ENCODE results near the gene QPRT. TPM values are rescaled to one million over a fixed set of nuclear protein-coding genes. Genes with fewer than 3 reads are reported as not detected.

Gene QPRT
- total and polyA plus RNA-seq, 12 donors = 48.8 to 325 (median 130) TPM

DNA sequence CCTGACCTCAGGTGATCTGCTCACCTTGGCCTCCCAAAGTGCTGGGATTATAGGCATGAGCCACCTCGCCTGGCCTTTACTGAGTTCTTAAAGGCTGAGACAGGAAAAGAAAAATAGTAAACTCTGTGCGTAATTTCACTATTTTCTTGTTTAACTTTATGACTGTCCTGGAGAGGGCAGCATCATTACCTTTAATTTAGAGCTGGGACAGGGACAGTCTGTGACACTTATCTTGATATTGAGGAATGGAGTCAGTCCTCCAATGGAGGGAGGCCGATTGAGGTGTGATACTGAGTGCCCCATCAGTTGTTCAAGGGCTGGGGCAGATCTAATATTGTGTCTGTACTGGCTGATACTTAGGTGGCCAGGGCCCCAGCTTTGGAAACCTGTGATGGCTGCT is 37.4 kb upstream of the QPRT start:
- Histone ChIP-seq H3K4me1 (replicated peaks in 1 of 2) (no peaks in the 10 kb centered on the region), H3K27ac (no peak overlapping the region), H3K27me3 (no peaks in the 10 kb centered on the region), H3K9me3 (replicated peaks in 1 of 3) (no peaks in the 10 kb centered on the region), H3K4me3 (no peak overlapping the region), H3K36me3 (replicated peaks in 1 of 2) (no peaks in the 10 kb centered on the region)
- WGBS, 4 donors = 26 to 53% (median 41%) methylated on average over 3 of the region's 3 CpGs
- no peak for DNase-seq
- TF ChIP-seq, protein P1, sequence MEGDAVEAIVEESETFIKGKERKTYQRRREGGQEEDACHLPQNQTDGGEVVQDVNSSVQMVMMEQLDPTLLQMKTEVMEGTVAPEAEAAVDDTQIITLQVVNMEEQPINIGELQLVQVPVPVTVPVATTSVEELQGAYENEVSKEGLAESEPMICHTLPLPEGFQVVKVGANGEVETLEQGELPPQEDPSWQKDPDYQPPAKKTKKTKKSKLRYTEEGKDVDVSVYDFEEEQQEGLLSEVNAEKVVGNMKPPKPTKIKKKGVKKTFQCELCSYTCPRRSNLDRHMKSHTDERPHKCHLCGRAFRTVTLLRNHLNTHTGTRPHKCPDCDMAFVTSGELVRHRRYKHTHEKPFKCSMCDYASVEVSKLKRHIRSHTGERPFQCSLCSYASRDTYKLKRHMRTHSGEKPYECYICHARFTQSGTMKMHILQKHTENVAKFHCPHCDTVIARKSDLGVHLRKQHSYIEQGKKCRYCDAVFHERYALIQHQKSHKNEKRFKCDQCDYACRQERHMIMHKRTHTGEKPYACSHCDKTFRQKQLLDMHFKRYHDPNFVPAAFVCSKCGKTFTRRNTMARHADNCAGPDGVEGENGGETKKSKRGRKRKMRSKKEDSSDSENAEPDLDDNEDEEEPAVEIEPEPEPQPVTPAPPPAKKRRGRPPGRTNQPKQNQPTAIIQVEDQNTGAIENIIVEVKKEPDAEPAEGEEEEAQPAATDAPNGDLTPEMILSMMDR (IDR thresholded peaks at IDR 0.05) = peak in 2 of 6 experiments; percentile 13 to 29
- TF ChIP-seq POLR2A (IDR thresholded peaks at IDR 0.05) = no peak
- intact Hi-C loops (cut with DNase I) = no loop called here

DNA sequence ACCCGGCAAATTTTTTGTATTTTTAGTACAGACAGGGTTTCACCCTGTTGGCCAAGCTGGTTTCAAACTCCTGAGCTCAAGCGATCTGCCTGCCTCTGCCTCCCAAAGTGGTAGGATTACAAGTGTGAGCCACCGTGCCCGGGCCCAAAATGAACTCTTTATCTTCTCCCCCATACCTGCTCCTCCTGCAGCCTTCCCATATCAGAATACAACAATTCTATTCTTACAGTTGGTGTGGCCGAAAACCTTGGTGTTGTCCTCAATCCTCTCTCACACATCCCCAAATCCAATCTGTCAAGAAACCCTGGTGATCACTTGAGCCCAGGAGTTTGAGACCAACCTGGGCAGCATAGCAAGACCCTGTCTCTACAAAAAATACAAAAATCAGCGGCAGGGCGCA is 35.4 kb upstream of the QPRT start:
- TF ChIP-seq POLR2A (IDR thresholded peaks at IDR 0.05) = no peak
- TF ChIP-seq, protein P1 (IDR thresholded peaks at IDR 0.05) = no peak
- H3K27ac ChIP-seq = no peak overlapping the region
- 91 to 94% (median 93%) methylated on average over 7 of the region's 7 CpGs for WGBS, 4 donors
- no peaks in the 10 kb centered on the region for H3K9me3 ChIP-seq (replicated peaks in 1 of 3)
- H3K4me1 ChIP-seq (replicated peaks in 1 of 2) = no peaks in the 10 kb centered on the region
- no peaks in the 10 kb centered on the region for H3K36me3 ChIP-seq (replicated peaks in 1 of 2)
- intact Hi-C loops (cut with DNase I) = no loop called here
- H3K4me3 ChIP-seq = no peak overlapping the region
- H3K27me3 ChIP-seq = no peaks in the 10 kb centered on the region
- no peak for DNase-seq

GRCh38 chr16:29644338-29644857 is 34.6 kb upstream of the QPRT start:
- H3K9me3 ChIP-seq (replicated peaks in 1 of 3) = no peaks in the 10 kb centered on the region
- H3K4me1 ChIP-seq (replicated peaks in 1 of 2) = no peaks in the 10 kb centered on the region
- 74 to 84% (median 77%) methylated on average over 9 of the region's 9 CpGs for WGBS, 4 donors
- no peaks in the 10 kb centered on the region for H3K36me3 ChIP-seq (replicated peaks in 1 of 2)
- DNase-seq = no peak
- H3K27ac ChIP-seq = no peak overlapping the region
- H3K4me3 ChIP-seq = no peak overlapping the region
- no peaks in the 10 kb centered on the region for H3K27me3 ChIP-seq
- TF ChIP-seq, protein P1 (IDR thresholded peaks at IDR 0.05) = no peak
- TF ChIP-seq POLR2A (IDR thresholded peaks at IDR 0.05) = no peak
- intact Hi-C loops (cut with DNase I) = no loop called here

DNA sequence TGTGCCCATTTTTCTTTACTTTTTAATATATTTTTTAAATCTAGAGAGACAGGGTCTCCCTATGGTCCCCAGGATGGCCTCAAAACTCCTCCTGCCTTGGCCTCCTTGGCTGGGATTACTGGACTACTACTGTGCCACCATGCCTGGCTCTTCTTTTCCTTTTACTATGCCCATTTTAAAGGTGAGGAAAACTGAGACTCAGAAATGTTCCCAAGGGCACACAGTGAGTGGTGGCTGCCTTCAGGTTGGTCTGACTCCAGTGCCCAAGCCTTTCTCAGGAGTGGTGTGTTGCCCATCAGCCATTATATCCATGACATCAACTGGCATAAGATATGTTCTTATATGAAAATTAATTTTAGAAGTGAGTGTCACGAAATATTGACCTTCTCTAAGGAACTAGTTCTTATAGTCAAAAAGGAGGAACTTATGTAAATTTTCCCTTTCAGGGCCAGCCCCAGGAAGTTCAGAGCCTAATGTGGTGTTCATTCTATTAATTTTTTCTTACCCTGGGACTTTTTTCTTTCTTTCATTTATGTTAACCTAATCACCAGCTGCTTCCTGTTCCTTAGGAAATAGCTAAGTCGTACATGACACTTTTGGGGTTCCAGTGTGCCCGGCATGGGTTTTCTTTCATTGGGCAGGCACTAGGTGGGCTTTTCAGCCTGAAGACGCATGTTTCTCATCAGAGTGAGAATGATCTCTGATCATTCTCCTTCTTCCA is 33.8 kb upstream of the QPRT start:
- H3K4me3 ChIP-seq = no peak overlapping the region
- no peaks in the 10 kb centered on the region for H3K36me3 ChIP-seq (replicated peaks in 1 of 2)
- H3K4me1 ChIP-seq (replicated peaks in 1 of 2) = no peaks in the 10 kb centered on the region
- 73 to 80% (median 78%) methylated on average over 4 of the region's 4 CpGs for WGBS, 4 donors
- no peak for DNase-seq
- intact Hi-C loops (cut with DNase I) = no loop called here
- H3K27ac ChIP-seq = no peak overlapping the region
- H3K27me3 ChIP-seq = no peaks in the 10 kb centered on the region
- H3K9me3 ChIP-seq (replicated peaks in 1 of 3) = no peaks in the 10 kb centered on the region
- TF ChIP-seq, protein P1 (IDR thresholded peaks at IDR 0.05) = no peak
- no peak for TF ChIP-seq POLR2A (IDR thresholded peaks at IDR 0.05)

Measured in adrenal gland (tissue), 12 donors.